Activated T-cell treated with anti-CD3 and anti-CD28 coated beads, Interleukin-2, amount 50 U/mL, for 72 hours (primary cell): Measurements from ENCODE around the gene COX19. TPM values are rescaled to one million over a fixed set of nuclear protein-coding genes. Genes with fewer than 3 reads are reported as not detected.
"Not testable (repeated sequence)": the region's sequence is repeated elsewhere in the genome, so short reads cannot be mapped to it uniquely, and the experiment has no call there.

Experiments
- ATAC-seq, 2 donors: fragments of 150-1000 bp; cut with Tn5 transposase; replicated peaks in 1 of 2; 2 replicates each; pipeline ENCODE4 v1.10.0; 2021; ENCODE audit warnings: moderate library complexity in 2 of 2, mild to moderate bottlenecking in 1 of 2
- DNase-seq, 2 donors: peaks; one replicate each; pipeline ENCODE4 v3.0.0; 2021 to 2022; ENCODE audit warnings: mixed read lengths in 1 of 2
- H3K27ac Mint-ChIP-seq: one replicate; pipeline ENCODE4 v1.8.0; 2022; ENCODE audit warnings: mild to moderate bottlenecking, moderate library complexity, mixed read lengths
- H3K27me3 Mint-ChIP-seq: one replicate; pipeline ENCODE4 v1.8.0; 2022; ENCODE audit warnings: low read depth, mixed read lengths
- H3K36me3 Mint-ChIP-seq, 2 donors: one replicate each; pipeline ENCODE4 v1.8.0; 2022; ENCODE audit warnings: mixed read lengths in 2 of 2, mild to moderate bottlenecking in 1 of 2; ENCODE audit not compliant: insufficient read depth in 2 of 2
- H3K4me1 Mint-ChIP-seq: one replicate; pipeline ENCODE4 v1.8.0; 2022; ENCODE audit warnings: low read depth, mixed read lengths
- H3K4me3 Mint-ChIP-seq, 2 donors: one replicate each; pipeline ENCODE4 v1.8.0; 2022; ENCODE audit warnings: mild to moderate bottlenecking in 2 of 2, mixed read lengths in 2 of 2, moderate library complexity in 2 of 2
- H3K9me3 Mint-ChIP-seq, 2 donors: one replicate each; pipeline ENCODE4 v1.8.0; 2022; ENCODE audit warnings: mixed read lengths in 2 of 2
- total RNA-seq, 2 donors: library from RNA; stranded (reverse); gene quantifications; one replicate each; pipeline ENCODE4 v1.2.3, GENCODE V29; 2022

The COX19 gene
- total RNA-seq, 2 donors from 2014 or later: 20.8 to 28.4 TPM

GRCh38 chr7:963236-964078, 11.9 kb downstream of the COX19 start:
- Mint-ChIP-seq H3K27me3 (no peaks in the 10 kb centered on the region), H3K4me1 (peaks cover 10% of the 10 kb centered on the region), H3K4me3 (no peak overlapping the region), H3K36me3 (peaks cover 0 to 6% of the 10 kb centered on the region in 2 donors), H3K9me3 (no peaks in the 10 kb centered on the region), H3K27ac (no peak overlapping the region)
- ATAC-seq (peak; percentile 14 to 35), DNase-seq (no peak)

GRCh38 chr7:962401-963081, 12.8 kb downstream of the COX19 start:
- Mint-ChIP-seq H3K9me3 (no peaks in the 10 kb centered on the region), H3K4me3 (no peak overlapping the region), H3K27ac (no peak overlapping the region), H3K36me3 (peaks cover 0 to 2% of the 10 kb centered on the region in 2 donors), H3K4me1 (peaks cover 10% of the 10 kb centered on the region), H3K27me3 (no peaks in the 10 kb centered on the region)
- ATAC-seq (peak in 1 of 2 donors; percentile 4), DNase-seq (no peak)

- Mint-ChIP-seq H3K27ac (no peak overlapping the region), H3K36me3 (peaks cover 0 to 1% of the 10 kb centered on the region in 2 donors), H3K9me3 (no peaks in the 10 kb centered on the region), H3K4me1 (peaks cover 10% of the 10 kb centered on the region), H3K27me3 (no peaks in the 10 kb centered on the region), H3K4me3 (no peak overlapping the region)
- DNase-seq: no peak
- no peak for ATAC-seq
Measured at GRCh38 chr7:961546-962400, 13.6 kb downstream of the COX19 start.

- H3K36me3 Mint-ChIP-seq, H3K9me3 Mint-ChIP-seq, ATAC-seq, DNase-seq, H3K4me3 Mint-ChIP-seq, H3K27me3 Mint-ChIP-seq, H3K4me1 Mint-ChIP-seq: not testable (repeated sequence)
- peak overlapping the region; percentile 7 for H3K27ac Mint-ChIP-seq
Measured at GRCh38 chr7:960972-961371, 14.4 kb downstream of the COX19 start.

- no peaks in the 10 kb centered on the region for H3K9me3 Mint-ChIP-seq
- H3K4me3 Mint-ChIP-seq: no peak overlapping the region
- no peak for DNase-seq
- H3K27ac Mint-ChIP-seq: peak overlapping the region; percentile 7
- H3K4me1 Mint-ChIP-seq: peaks cover 5% of the 10 kb centered on the region
- no peaks in the 10 kb centered on the region for H3K27me3 Mint-ChIP-seq
- peaks cover 0 to 1% of the 10 kb centered on the region in 2 donors for H3K36me3 Mint-ChIP-seq
- peak in 1 of 2 donors; percentile 18 for ATAC-seq
Measured at GRCh38 chr7:960269-960871, 15.0 kb downstream of the COX19 start.

- DNase-seq: not testable (repeated sequence)
Measured at GRCh38 chr7:959740-960139, 15.6 kb downstream of the COX19 start.

GRCh38 chr7:959271-959670, 16.1 kb downstream of the COX19 start:
- no peaks in the 10 kb centered on the region for H3K27me3 Mint-ChIP-seq
- ATAC-seq: no peak
- H3K27ac Mint-ChIP-seq: no peak overlapping the region
- H3K4me3 Mint-ChIP-seq: no peak overlapping the region
- H3K9me3 Mint-ChIP-seq: no peaks in the 10 kb centered on the region
- H3K36me3 Mint-ChIP-seq: no peaks in the 10 kb centered on the region
- H3K4me1 Mint-ChIP-seq: peaks cover 5% of the 10 kb centered on the region
- no peak for DNase-seq

More at GRCh38 chr7:959740-960139, 15.6 kb downstream of the COX19 start:
- H3K4me1 Mint-ChIP-seq, H3K4me3 Mint-ChIP-seq, H3K36me3 Mint-ChIP-seq, H3K27ac Mint-ChIP-seq, H3K9me3 Mint-ChIP-seq, H3K27me3 Mint-ChIP-seq: not testable (repeated sequence)
- peak in 1 of 2 donors; percentile 3 for ATAC-seq

- Mint-ChIP-seq H3K4me1 (peaks cover 5% of the 10 kb centered on the region), H3K9me3 (no peaks in the 10 kb centered on the region), H3K27ac (no peak overlapping the region), H3K4me3 (no peak overlapping the region), H3K27me3 (no peaks in the 10 kb centered on the region), H3K36me3 (no peaks in the 10 kb centered on the region)
- DNase-seq (no peak), ATAC-seq (no peak)
Measured at GRCh38 chr7:958221-959200, 16.8 kb downstream of the COX19 start.

- ATAC-seq (no peak), DNase-seq (no peak)
- Mint-ChIP-seq H3K36me3 (no peaks in the 10 kb centered on the region), H3K27me3 (no peaks in the 10 kb centered on the region), H3K27ac (no peak overlapping the region), H3K4me1 (peaks cover 5% of the 10 kb centered on the region), H3K9me3 (no peaks in the 10 kb centered on the region), H3K4me3 (no peak overlapping the region)
Measured at GRCh38 chr7:957418-958220, 17.7 kb downstream of the COX19 start.

- H3K27me3 Mint-ChIP-seq: no peaks in the 10 kb centered on the region
- no peak overlapping the region for H3K27ac Mint-ChIP-seq
- H3K4me3 Mint-ChIP-seq: peak overlapping the region; percentile 18 to 31
- no peaks in the 10 kb centered on the region for H3K9me3 Mint-ChIP-seq
- no peak for ATAC-seq
- DNase-seq: no peak
- H3K36me3 Mint-ChIP-seq: no peaks in the 10 kb centered on the region
- peaks cover 5% of the 10 kb centered on the region for H3K4me1 Mint-ChIP-seq
Measured at GRCh38 chr7:956031-956430, 19.3 kb downstream of the COX19 start.
